Nephron (organoid): ENCODE data around the gene CEP72.

Experiments used
- H3K27ac Mint-ChIP-seq, 3 experiments: 2 replicates each; pipeline ENCODE4 v1.8.0; 2020; ENCODE audit warnings: mixed read lengths in 3 of 3, mild to moderate bottlenecking in 2 of 3, moderate library complexity in 1 of 3
- H3K27me3 Mint-ChIP-seq: 2 replicates; pipeline ENCODE4 v1.8.0; 2021; ENCODE audit warnings: low read depth, mild to moderate bottlenecking, moderate library complexity, mixed read lengths
- H3K36me3 Mint-ChIP-seq: 2 replicates; pipeline ENCODE4 v1.8.0; 2020; ENCODE audit warnings: low read depth, mixed read lengths
- H3K4me1 Mint-ChIP-seq: 2 replicates; pipeline ENCODE4 v1.8.0; 2020; ENCODE audit warnings: mixed read lengths
- H3K4me3 Mint-ChIP-seq, 3 experiments: 2 replicates each; pipeline ENCODE4 v1.8.0; 2020; ENCODE audit warnings: mild to moderate bottlenecking in 3 of 3, mixed read lengths in 3 of 3, moderate library complexity in 2 of 3
- H3K9me3 Mint-ChIP-seq: 2 replicates; pipeline ENCODE4 v1.8.0; 2020; ENCODE audit warnings: mixed read lengths
- CTCF ChIP-seq, 3 experiments: fragments of 200-600 bp; sonication (generic); IDR thresholded peaks; one replicate each; pipeline ENCODE4 v1.5.0; 2021; ENCODE audit warnings: antibody characterized with exemption in 3 of 3; ENCODE audit not compliant: unreplicated experiment in 3 of 3

The CEP72 gene

GRCh38 chr5:646396-647201 is 34.5 kb downstream of the CEP72 start:
- H3K27me3 Mint-ChIP-seq: no peaks in the 10 kb centered on the region
- no peak overlapping the region for H3K4me3 Mint-ChIP-seq
- H3K9me3 Mint-ChIP-seq: no peaks in the 10 kb centered on the region
- H3K27ac Mint-ChIP-seq: no peak overlapping the region
- no peak for TF ChIP-seq CTCF (IDR thresholded peaks at IDR 0.05; ENCODE audit: unreplicated experiment in 3 of 3)
- peaks cover 10% of the 10 kb centered on the region for H3K4me1 Mint-ChIP-seq
- peaks cover 25% of the 10 kb centered on the region for H3K36me3 Mint-ChIP-seq

- TF ChIP-seq CTCF (IDR thresholded peaks at IDR 0.05; ENCODE audit: unreplicated experiment in 3 of 3): no peak
- no peaks in the 10 kb centered on the region for H3K27me3 Mint-ChIP-seq
- H3K9me3 Mint-ChIP-seq: no peaks in the 10 kb centered on the region
- H3K36me3 Mint-ChIP-seq: peaks cover 28% of the 10 kb centered on the region
- H3K4me3 Mint-ChIP-seq: no peak overlapping the region
- H3K27ac Mint-ChIP-seq: no peak overlapping the region
- peaks cover 10% of the 10 kb centered on the region for H3K4me1 Mint-ChIP-seq
Measured at GRCh38 chr5:647311-647710, 35.2 kb downstream of the CEP72 start.

- TF ChIP-seq CTCF (IDR thresholded peaks at IDR 0.05; ENCODE audit: unreplicated experiment in 3 of 3): no peak
Measured at GRCh38 chr5:647727-648126, 35.6 kb downstream of the CEP72 start.

GRCh38 chr5:651296-652022 is 39.3 kb downstream of the CEP72 start:
- Mint-ChIP-seq H3K4me3 (no peak overlapping the region), H3K27me3 (no peaks in the 10 kb centered on the region), H3K4me1 (no peaks in the 10 kb centered on the region), H3K27ac (no peak overlapping the region), H3K9me3 (no peaks in the 10 kb centered on the region), H3K36me3 (peaks cover 44% of the 10 kb centered on the region)
- no peak for TF ChIP-seq CTCF (IDR thresholded peaks at IDR 0.05; ENCODE audit: unreplicated experiment in 3 of 3)

More at GRCh38 chr5:647727-648126, 35.6 kb downstream of the CEP72 start:
- no peaks in the 10 kb centered on the region for H3K9me3 Mint-ChIP-seq
- H3K36me3 Mint-ChIP-seq: peaks cover 32% of the 10 kb centered on the region
- peaks cover 10% of the 10 kb centered on the region for H3K4me1 Mint-ChIP-seq
- H3K27ac Mint-ChIP-seq: no peak overlapping the region
- H3K4me3 Mint-ChIP-seq: no peak overlapping the region
- no peaks in the 10 kb centered on the region for H3K27me3 Mint-ChIP-seq

- no peak overlapping the region for H3K4me3 Mint-ChIP-seq
- TF ChIP-seq CTCF (IDR thresholded peaks at IDR 0.05; ENCODE audit: unreplicated experiment in 3 of 3): no peak
- no peak overlapping the region for H3K27ac Mint-ChIP-seq
- H3K9me3 Mint-ChIP-seq: no peaks in the 10 kb centered on the region
- peaks cover 44% of the 10 kb centered on the region for H3K36me3 Mint-ChIP-seq
- H3K27me3 Mint-ChIP-seq: no peaks in the 10 kb centered on the region
- H3K4me1 Mint-ChIP-seq: no peaks in the 10 kb centered on the region
Measured at GRCh38 chr5:652023-652515, 39.9 kb downstream of the CEP72 start.
